GM12878 (cell line): ENCODE data around the gene ADAMTSL2.

ENCODE experiments used
- EP300 ChIP-seq, 2 experiments: fragments of 150-350 bp in 1 of 2; IDR thresholded peaks; 2 replicates each; pipeline ENCODE4 v1.6.1; 2011 to 2012; ENCODE audit warnings: low read depth in 2 of 2, low read length in 2 of 2, borderline replicate concordance in 1 of 2, improper control_type of control experiment in 1 of 2, inconsistent platforms in 1 of 2; ENCODE audit not compliant: control insufficient read depth in 1 of 2
- EZH2 ChIP-seq: IDR thresholded peaks from 2 replicates; pipeline ENCODE4 v1.6.1; 2012; ENCODE audit warnings: low read depth, mild to moderate bottlenecking, control low read depth, inconsistent platforms, low read length, borderline replicate concordance; ENCODE audit not compliant: control insufficient read depth
- MXI1 ChIP-seq: fragments of 150-350 bp; IDR thresholded peaks from 2 replicates; pipeline ENCODE4 v1.6.1; 2011; ENCODE audit warnings: low read depth, mild to moderate bottlenecking, inconsistent platforms, low read length, improper control_type of control experiment
- PML ChIP-seq: IDR thresholded peaks from 2 replicates; pipeline ENCODE4 v1.6.1; 2012; ENCODE audit warnings: low read length, inconsistent platforms
- POLR2AphosphoS2 ChIP-seq: IDR thresholded peaks from 2 replicates; pipeline ENCODE4 v1.6.1; 2011; ENCODE audit warnings: low read depth, mild to moderate bottlenecking, low read length, improper control_type of control experiment, moderate library complexity
- SIX5 ChIP-seq: IDR thresholded peaks from 2 replicates; pipeline ENCODE4 v1.6.1; 2011; ENCODE audit warnings: mild to moderate bottlenecking, low read depth, low read length, moderate library complexity; ENCODE audit not compliant: severe bottlenecking
- ZNF207 ChIP-seq: fragments of 450-650 bp; IDR thresholded peaks from 2 replicates; pipeline ENCODE4 v1.6.1; 2014; ENCODE audit warnings: antibody characterized with exemption, mild to moderate bottlenecking, borderline replicate concordance
- TF ChIP-seq, protein P1 (sequence below), 3 experiments: IDR thresholded peaks in 2 of 3; conservative IDR thresholded peaks in 1 of 3; 2 replicates each; pipeline ENCODE4 v1.5.1; 2011; ENCODE audit warnings: low read depth in 3 of 3, low read length in 3 of 3, mild to moderate bottlenecking in 3 of 3, control low read depth in 2 of 3, moderate library complexity in 2 of 3, inconsistent platforms in 1 of 3, mixed read lengths in 1 of 3; ENCODE audit not compliant: control insufficient read depth in 2 of 3, insufficient read depth in 1 of 3; ENCODE audit errors: extremely low read depth in 1 of 3
- TF ChIP-seq, protein P2 (sequence below): fragments of 450-650 bp; IDR thresholded peaks from 2 replicates; pipeline ENCODE4 v1.6.1; 2017; ENCODE audit warnings: mild to moderate bottlenecking, moderate library complexity
- TF ChIP-seq, protein P3 (sequence below): IDR thresholded peaks from 2 replicates; pipeline ENCODE4 v1.6.1; 2012; ENCODE audit warnings: low read length, inconsistent platforms
- TF ChIP-seq, protein P4 (sequence below): IDR thresholded peaks from 2 replicates; pipeline ENCODE4 v1.6.1; 2012; ENCODE audit warnings: mild to moderate bottlenecking, low read depth, low read length

DNA sequence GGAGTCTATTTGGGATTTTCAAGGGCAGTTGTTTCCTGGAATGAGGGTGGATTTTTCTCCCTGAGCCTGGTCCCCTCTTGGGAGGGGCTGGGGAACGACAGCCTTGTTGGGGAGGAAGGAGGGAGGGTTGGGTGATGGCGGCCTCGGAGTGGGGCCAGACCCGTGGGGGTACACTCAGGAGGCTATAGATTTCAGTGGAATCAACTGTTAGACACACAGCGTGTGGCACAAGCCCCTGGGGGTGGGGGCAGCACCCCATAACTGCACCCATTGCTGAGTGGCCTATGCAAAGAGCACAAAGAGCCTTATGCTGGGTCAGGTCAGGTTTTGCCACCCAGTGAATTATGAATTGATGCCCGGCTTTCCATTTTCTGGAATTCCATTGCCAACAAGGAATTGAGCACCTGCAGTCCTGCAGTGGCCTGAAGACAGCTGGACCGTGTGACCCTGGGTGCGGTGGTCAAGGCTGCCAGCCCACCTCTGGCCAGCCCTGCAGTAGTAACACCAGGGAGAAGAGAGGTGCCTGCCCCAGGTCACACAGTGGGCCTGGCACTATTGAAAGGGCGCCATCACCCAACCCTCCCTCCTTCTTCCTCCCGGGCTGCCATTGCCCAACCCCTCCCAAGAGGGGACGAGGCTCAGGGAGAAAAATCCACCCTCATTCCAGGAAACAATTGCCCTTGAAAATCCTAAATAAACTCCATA lies 18.1 kb upstream of the ADAMTSL2 start:
- TF ChIP-seq, protein P1, sequence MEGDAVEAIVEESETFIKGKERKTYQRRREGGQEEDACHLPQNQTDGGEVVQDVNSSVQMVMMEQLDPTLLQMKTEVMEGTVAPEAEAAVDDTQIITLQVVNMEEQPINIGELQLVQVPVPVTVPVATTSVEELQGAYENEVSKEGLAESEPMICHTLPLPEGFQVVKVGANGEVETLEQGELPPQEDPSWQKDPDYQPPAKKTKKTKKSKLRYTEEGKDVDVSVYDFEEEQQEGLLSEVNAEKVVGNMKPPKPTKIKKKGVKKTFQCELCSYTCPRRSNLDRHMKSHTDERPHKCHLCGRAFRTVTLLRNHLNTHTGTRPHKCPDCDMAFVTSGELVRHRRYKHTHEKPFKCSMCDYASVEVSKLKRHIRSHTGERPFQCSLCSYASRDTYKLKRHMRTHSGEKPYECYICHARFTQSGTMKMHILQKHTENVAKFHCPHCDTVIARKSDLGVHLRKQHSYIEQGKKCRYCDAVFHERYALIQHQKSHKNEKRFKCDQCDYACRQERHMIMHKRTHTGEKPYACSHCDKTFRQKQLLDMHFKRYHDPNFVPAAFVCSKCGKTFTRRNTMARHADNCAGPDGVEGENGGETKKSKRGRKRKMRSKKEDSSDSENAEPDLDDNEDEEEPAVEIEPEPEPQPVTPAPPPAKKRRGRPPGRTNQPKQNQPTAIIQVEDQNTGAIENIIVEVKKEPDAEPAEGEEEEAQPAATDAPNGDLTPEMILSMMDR (IDR thresholded peaks at IDR 0.05 in 2 of 3, conservative IDR thresholded peaks at IDR 0.05 in 1 of 3; ENCODE audit: control insufficient read depth in 2 of 3, extremely low read depth in 1 of 3, insufficient read depth in 1 of 3, low read depth in 3 of 3, low read length in 3 of 3): no peak
- TF ChIP-seq EZH2 (no peak), EP300 (IDR thresholded peaks at IDR 0.05; ENCODE audit: borderline replicate concordance in 1 of 2, control insufficient read depth in 1 of 2, low read depth in 2 of 2, low read length in 2 of 2) (no peak), ZNF207 (no peak), POLR2AphosphoS2 (no peak), MXI1 (no peak), PML (no peak), SIX5 (no peak)
- TF ChIP-seq, protein P2, sequence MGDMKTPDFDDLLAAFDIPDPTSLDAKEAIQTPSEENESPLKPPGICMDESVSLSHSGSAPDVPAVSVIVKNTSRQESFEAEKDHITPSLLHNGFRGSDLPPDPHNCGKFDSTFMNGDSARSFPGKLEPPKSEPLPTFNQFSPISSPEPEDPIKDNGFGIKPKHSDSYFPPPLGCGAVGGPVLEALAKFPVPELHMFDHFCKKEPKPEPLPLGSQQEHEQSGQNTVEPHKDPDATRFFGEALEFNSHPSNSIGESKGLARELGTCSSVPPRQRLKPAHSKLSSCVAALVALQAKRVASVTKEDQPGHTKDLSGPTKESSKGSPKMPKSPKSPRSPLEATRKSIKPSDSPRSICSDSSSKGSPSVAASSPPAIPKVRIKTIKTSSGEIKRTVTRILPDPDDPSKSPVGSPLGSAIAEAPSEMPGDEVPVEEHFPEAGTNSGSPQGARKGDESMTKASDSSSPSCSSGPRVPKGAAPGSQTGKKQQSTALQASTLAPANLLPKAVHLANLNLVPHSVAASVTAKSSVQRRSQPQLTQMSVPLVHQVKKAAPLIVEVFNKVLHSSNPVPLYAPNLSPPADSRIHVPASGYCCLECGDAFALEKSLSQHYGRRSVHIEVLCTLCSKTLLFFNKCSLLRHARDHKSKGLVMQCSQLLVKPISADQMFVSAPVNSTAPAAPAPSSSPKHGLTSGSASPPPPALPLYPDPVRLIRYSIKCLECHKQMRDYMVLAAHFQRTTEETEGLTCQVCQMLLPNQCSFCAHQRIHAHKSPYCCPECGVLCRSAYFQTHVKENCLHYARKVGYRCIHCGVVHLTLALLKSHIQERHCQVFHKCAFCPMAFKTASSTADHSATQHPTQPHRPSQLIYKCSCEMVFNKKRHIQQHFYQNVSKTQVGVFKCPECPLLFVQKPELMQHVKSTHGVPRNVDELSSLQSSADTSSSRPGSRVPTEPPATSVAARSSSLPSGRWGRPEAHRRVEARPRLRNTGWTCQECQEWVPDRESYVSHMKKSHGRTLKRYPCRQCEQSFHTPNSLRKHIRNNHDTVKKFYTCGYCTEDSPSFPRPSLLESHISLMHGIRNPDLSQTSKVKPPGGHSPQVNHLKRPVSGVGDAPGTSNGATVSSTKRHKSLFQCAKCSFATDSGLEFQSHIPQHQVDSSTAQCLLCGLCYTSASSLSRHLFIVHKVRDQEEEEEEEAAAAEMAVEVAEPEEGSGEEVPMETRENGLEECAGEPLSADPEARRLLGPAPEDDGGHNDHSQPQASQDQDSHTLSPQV: no peak
- TF ChIP-seq, protein P3, sequence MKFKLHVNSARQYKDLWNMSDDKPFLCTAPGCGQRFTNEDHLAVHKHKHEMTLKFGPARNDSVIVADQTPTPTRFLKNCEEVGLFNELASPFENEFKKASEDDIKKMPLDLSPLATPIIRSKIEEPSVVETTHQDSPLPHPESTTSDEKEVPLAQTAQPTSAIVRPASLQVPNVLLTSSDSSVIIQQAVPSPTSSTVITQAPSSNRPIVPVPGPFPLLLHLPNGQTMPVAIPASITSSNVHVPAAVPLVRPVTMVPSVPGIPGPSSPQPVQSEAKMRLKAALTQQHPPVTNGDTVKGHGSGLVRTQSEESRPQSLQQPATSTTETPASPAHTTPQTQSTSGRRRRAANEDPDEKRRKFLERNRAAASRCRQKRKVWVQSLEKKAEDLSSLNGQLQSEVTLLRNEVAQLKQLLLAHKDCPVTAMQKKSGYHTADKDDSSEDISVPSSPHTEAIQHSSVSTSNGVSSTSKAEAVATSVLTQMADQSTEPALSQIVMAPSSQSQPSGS: no peak
- TF ChIP-seq, protein P4, sequence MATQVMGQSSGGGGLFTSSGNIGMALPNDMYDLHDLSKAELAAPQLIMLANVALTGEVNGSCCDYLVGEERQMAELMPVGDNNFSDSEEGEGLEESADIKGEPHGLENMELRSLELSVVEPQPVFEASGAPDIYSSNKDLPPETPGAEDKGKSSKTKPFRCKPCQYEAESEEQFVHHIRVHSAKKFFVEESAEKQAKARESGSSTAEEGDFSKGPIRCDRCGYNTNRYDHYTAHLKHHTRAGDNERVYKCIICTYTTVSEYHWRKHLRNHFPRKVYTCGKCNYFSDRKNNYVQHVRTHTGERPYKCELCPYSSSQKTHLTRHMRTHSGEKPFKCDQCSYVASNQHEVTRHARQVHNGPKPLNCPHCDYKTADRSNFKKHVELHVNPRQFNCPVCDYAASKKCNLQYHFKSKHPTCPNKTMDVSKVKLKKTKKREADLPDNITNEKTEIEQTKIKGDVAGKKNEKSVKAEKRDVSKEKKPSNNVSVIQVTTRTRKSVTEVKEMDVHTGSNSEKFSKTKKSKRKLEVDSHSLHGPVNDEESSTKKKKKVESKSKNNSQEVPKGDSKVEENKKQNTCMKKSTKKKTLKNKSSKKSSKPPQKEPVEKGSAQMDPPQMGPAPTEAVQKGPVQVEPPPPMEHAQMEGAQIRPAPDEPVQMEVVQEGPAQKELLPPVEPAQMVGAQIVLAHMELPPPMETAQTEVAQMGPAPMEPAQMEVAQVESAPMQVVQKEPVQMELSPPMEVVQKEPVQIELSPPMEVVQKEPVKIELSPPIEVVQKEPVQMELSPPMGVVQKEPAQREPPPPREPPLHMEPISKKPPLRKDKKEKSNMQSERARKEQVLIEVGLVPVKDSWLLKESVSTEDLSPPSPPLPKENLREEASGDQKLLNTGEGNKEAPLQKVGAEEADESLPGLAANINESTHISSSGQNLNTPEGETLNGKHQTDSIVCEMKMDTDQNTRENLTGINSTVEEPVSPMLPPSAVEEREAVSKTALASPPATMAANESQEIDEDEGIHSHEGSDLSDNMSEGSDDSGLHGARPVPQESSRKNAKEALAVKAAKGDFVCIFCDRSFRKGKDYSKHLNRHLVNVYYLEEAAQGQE: no peak
